NCI-H2081 (cell line): ENCODE results near the gene NR2F6.
"Not testable (repeated sequence)": the region's sequence is repeated elsewhere in the genome, so short reads cannot be mapped to it uniquely, and the experiment has no call there.

Experiments
- DNase-seq, 2 experiments: peaks; one replicate each; lab custom pipeline; 2025; lab: John Stamatoyannopoulos, UW

The NR2F6 gene

GRCh38 chr19:17245535-17245984 lies at the start of gene NR2F6:
Gene NR2F6, minus strand, starts transcription at chr19:17245919. Its CDS starts 699 bp downstream, at chr19:17245220.
- no peak for DNase-seq

- no peak for DNase-seq
Observed at GRCh38 chr19:17294051-17294891, 48.6 kb upstream of the NR2F6 start.

GRCh38 chr19:17293605-17294004 lies 47.9 kb upstream of the NR2F6 start:
- no peak for DNase-seq

GRCh38 chr19:17292301-17293074 lies 46.8 kb upstream of the NR2F6 start:
- DNase-seq = no peak

GRCh38 chr19:17289489-17289888 lies 43.8 kb upstream of the NR2F6 start:
- peak in 1 of 2 experiments; percentile 30 for DNase-seq

- no peak for DNase-seq
Observed at GRCh38 chr19:17286752-17287151, 41.0 kb upstream of the NR2F6 start.

GRCh38 chr19:17286263-17286662 lies 40.5 kb upstream of the NR2F6 start:
- no peak for DNase-seq

- DNase-seq = no peak
Observed at GRCh38 chr19:17285415-17286135, 39.9 kb upstream of the NR2F6 start.

GRCh38 chr19:17283504-17283996 lies 37.8 kb upstream of the NR2F6 start:
- no peak for DNase-seq

- peak; percentile 79 to 81 for DNase-seq
Observed at GRCh38 chr19:17282488-17283125, 36.9 kb upstream of the NR2F6 start.

GRCh38 chr19:17281391-17282304 lies 35.9 kb upstream of the NR2F6 start, which contains the start of gene ANKLE1:
Gene ANKLE1, plus strand, starts transcription at chr19:17281901. Its CDS starts 20 bp downstream, at chr19:17281921.
- DNase-seq = no peak

GRCh38 chr19:17279436-17279835 lies 33.7 kb upstream of the NR2F6 start:
- no peak for DNase-seq

- no peak for DNase-seq
Observed at GRCh38 chr19:17275441-17276175, 29.9 kb upstream of the NR2F6 start.

- DNase-seq = not testable (repeated sequence)
Observed at GRCh38 chr19:17274892-17275291, 29.2 kb upstream of the NR2F6 start.

GRCh38 chr19:17268754-17269153 lies 23.0 kb upstream of the NR2F6 start:
- DNase-seq = no peak

GRCh38 chr19:17266975-17267788 lies 21.5 kb upstream of the NR2F6 start, which contains the start of gene BABAM1:
Gene BABAM1, plus strand, starts transcription at chr19:17267443. Its CDS starts 1,364 bp downstream, at chr19:17268807.
- DNase-seq = peak; percentile 94 to 99

- DNase-seq = no peak
Observed at GRCh38 chr19:17266589-17266974, 20.9 kb upstream of the NR2F6 start.

GRCh38 chr19:17266026-17266425 lies 20.3 kb upstream of the NR2F6 start:
- DNase-seq = no peak

GRCh38 chr19:17264641-17264979 lies 18.9 kb upstream of the NR2F6 start, which contains the start of gene USHBP1:
Gene USHBP1, minus strand, starts transcription at chr19:17264745. Its CDS starts 446 bp downstream, at chr19:17264299.
- no peak for DNase-seq
